Measurements from ENCODE around the gene KATNAL2.

The KATNAL2 gene, protein sequence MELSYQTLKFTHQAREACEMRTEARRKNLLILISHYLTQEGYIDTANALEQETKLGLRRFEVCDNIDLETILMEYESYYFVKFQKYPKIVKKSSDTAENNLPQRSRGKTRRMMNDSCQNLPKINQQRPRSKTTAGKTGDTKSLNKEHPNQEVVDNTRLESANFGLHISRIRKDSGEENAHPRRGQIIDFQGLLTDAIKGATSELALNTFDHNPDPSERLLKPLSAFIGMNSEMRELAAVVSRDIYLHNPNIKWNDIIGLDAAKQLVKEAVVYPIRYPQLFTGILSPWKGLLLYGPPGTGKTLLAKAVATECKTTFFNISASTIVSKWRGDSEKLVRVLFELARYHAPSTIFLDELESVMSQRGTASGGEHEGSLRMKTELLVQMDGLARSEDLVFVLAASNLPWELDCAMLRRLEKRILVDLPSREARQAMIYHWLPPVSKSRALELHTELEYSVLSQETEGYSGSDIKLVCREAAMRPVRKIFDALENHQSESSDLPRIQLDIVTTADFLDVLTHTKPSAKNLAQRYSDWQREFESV

DNA sequence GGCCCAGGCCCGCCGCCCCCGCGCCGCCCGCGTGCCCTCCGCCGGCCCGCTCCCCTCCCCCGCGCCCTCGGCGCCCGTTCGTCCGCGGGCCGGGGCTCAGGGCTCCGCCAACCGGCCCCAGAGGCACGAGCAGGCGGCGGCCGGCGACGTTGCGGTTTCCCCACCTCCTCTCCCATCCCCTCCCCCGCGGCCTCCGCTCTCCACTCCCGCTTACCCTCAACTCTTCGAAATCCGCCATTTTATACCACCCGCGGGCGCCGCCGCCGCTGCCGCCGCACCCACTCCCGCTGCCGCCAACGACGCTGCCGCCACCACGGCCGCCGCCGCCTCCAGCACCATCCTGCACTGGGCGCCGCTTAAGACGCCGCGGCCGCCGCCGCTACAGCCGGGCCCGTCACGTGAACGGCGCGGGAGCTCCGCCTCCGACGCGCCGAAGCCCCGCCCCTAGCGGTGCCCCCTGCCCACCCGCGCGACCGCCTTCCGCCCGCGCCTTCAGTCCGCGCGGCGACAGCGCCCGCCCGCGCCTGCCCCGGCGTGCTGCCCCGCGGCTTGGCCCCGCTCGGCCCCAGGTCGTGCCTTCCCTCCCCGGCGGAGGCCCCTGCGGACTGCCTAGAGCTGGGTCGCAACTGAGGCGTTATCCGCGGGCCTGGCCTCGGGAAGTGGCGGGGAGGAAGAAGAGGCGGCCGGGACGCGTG is at the start of gene KATNAL2, which contains the start of gene PIAS2:
Gene KATNAL2 (plus strand): TSS at position 495 of the 695 bp plus-strand sequence. CDS start 29,271 bp downstream, outside the sequence.
Gene PIAS2 (minus strand): TSS at position 400 of the 695 bp plus-strand sequence. CDS start 162 bp downstream, at position 238.
- H3K4me3 ChIP-seq (ENCODE audit: low read depth, low read length) = peak within 1 kb of the TSS; percentile 85
- TF ChIP-seq, protein P1, sequence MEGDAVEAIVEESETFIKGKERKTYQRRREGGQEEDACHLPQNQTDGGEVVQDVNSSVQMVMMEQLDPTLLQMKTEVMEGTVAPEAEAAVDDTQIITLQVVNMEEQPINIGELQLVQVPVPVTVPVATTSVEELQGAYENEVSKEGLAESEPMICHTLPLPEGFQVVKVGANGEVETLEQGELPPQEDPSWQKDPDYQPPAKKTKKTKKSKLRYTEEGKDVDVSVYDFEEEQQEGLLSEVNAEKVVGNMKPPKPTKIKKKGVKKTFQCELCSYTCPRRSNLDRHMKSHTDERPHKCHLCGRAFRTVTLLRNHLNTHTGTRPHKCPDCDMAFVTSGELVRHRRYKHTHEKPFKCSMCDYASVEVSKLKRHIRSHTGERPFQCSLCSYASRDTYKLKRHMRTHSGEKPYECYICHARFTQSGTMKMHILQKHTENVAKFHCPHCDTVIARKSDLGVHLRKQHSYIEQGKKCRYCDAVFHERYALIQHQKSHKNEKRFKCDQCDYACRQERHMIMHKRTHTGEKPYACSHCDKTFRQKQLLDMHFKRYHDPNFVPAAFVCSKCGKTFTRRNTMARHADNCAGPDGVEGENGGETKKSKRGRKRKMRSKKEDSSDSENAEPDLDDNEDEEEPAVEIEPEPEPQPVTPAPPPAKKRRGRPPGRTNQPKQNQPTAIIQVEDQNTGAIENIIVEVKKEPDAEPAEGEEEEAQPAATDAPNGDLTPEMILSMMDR (IDR thresholded peaks at IDR 0.05; ENCODE audit: low read depth, low read length) = no peak

DNA sequence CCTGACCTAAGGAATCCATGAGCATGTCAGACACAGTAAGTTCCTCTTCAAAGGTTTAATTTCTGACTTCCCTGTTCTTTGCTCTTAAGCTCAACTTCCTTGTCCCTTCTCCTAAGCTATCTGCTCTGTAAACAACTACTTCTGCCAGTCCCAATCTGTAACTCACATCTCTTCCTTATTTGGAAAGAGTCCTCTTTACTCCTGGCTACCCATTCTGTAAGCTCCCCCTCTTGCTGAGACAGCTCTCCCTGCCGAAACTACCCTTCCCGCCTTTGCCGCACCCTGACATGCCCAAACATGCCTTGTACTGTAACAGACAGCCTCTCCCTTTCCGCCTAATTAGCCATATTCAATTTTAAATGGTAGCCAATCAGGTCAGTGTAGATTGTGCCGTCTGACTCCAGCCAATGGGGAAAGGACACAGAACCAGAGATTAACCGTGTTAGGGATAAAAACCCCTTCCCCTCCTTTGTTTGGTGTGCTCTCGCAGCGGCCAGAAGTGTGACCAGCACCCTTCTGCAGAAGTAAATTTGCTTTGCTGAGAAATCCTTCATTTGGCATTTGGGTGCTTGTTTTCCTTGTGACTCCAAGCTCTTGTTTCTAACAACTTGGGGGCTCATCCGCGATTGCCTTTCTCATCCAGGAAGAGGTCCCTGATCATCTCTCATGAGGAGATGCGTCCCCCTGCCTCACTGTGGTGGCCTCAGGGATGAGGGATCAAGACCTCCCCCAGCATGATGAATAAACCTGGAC is 49.1 kb upstream of the KATNAL2 start:
- TF ChIP-seq, protein P1 (IDR thresholded peaks at IDR 0.05; ENCODE audit: low read depth, low read length) = no peak
- no peak overlapping the region for H3K4me3 ChIP-seq (ENCODE audit: low read depth, low read length)

DNA sequence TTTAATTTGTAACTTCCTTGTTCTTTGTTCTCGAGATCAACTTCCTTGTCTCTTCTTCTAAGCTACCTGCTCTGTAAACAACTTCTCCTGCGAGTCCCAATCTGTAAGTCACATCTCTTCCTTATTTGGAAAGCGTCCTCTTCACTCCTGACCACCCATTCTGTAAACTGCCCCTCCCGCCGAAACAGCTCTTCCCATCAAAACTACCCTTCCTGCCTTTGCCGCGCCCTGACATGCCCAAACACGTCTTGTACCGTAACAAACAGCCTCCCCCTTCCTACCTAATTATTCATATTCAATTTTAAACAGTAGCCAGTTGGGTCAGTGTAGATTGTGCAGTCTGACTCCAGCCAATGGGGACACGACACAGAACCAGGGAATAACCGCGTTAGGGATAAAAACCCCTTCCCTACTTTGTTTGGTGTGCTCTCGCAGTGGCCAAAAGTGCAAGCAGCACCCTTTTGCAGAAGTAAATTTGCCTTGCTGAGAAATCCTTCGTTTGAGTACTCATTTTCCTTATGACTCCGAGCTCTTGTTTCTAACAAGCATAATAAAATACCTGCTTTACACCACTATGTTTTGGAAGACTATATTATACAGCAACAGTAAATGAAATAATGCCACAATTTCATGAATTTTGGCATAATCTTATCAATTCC is 39.9 kb upstream of the KATNAL2 start:
- H3K4me3 ChIP-seq (ENCODE audit: low read depth, low read length) = no peak overlapping the region
- TF ChIP-seq, protein P1 (IDR thresholded peaks at IDR 0.05; ENCODE audit: low read depth, low read length) = no peak

DNA sequence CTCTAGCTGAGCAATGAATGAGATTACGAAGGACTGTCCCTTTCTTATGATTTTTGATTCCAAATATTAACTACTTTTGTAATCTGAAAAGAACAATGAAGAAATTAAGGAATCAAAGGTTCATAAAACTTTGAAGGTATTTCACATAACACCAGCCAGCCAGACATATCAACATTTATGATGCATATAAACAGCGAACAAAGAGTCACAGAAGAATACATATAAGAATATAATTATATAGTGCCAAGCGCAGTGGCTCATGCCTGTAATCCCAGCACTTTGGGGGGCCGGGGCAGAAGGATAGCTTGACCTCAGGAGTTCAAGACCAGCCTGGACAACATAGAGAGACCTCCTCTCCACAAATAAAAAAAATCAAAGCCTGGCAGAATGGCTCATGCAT is 34.2 kb upstream of the KATNAL2 start:
- TF ChIP-seq, protein P1 (IDR thresholded peaks at IDR 0.05; ENCODE audit: low read depth, low read length) = no peak
- no peak overlapping the region for H3K4me3 ChIP-seq (ENCODE audit: low read depth, low read length)

DNA sequence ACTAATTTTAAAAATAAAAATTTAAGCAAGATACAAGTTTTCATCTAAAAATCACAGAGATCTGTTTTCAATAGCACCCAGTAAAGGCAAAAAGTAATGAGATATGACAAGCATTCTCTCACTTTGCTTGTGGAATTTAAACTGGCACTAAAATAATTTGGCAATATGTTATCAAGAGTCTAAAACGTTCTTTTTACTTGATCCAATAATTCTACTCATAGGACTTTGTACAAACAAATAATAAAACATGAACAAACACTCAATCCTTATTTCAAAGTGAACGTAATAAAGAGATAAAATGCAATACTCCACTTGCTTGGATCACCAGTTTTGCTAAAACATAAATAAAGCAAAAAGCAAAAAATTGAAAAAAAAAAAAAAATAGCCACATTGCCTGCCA is 30.5 kb upstream of the KATNAL2 start:
- TF ChIP-seq, protein P1 (IDR thresholded peaks at IDR 0.05; ENCODE audit: low read depth, low read length) = no peak
- H3K4me3 ChIP-seq (ENCODE audit: low read depth, low read length) = no peak overlapping the region

DNA sequence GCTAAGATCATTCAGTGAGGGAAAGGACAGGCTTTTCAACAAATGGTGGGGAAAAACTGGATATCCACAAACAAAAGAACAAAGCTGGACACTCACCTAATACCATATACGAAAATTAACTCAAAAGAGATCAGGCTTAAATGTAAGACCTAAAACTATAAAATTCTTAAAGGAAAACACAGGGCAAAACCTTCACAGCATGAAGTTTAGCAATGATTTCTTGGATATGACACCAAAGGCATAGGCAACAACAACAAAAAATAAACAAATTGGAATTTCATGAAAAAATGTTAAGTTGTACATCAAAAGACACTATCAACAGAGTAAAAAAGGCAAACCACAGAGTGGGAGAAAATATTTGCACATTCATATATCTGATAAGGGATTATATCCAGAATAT is 28.4 kb upstream of the KATNAL2 start:
- TF ChIP-seq, protein P1 (IDR thresholded peaks at IDR 0.05; ENCODE audit: low read depth, low read length) = no peak
- H3K4me3 ChIP-seq (ENCODE audit: low read depth, low read length) = no peak overlapping the region

All from WI38 (cell line).